H9 (cell line): ENCODE measurements around the gene PLA1A. TPM values are rescaled to one million over a fixed set of nuclear protein-coding genes. Genes with fewer than 3 reads are reported as not detected.

Experiments used
- DNase-seq: peaks from one replicate; pipeline ENCODE4 v3.0.0-alpha.2; 2017
- H2AFZ ChIP-seq: one replicate; pipeline ENCODE4 v1.6.1; 2013; ENCODE audit warnings: mild to moderate bottlenecking, low read length, control low read depth, moderate library complexity
- H2AK5ac ChIP-seq: 2 replicates; pipeline ENCODE4 v1.6.1; 2013; ENCODE audit warnings: low read length, control low read depth, mixed read lengths; ENCODE audit not compliant: insufficient read length
- H2BK120ac ChIP-seq: one replicate; pipeline ENCODE4 v1.6.1; 2013; ENCODE audit warnings: low read depth, mild to moderate bottlenecking, low read length, control low read depth, inconsistent platforms; ENCODE audit not compliant: poor library complexity, severe bottlenecking
- H2BK12ac ChIP-seq: 2 replicates; pipeline ENCODE4 v1.6.1; 2013; ENCODE audit warnings: low read length, control low read depth, mixed read lengths, low read depth; ENCODE audit not compliant: insufficient read length
- H2BK15ac ChIP-seq: 2 replicates; pipeline ENCODE4 v1.6.1; 2013; ENCODE audit warnings: low read depth, low read length, control low read depth
- H2BK20ac ChIP-seq: one replicate; pipeline ENCODE4 v1.6.1; 2013; ENCODE audit warnings: low read depth, mild to moderate bottlenecking, low read length, control low read depth, inconsistent platforms; ENCODE audit not compliant: poor library complexity, severe bottlenecking
- H2BK5ac ChIP-seq: 2 replicates; pipeline ENCODE4 v1.6.1; 2013; ENCODE audit warnings: low read length, control low read depth, mixed read lengths; ENCODE audit not compliant: insufficient read length
- H3K14ac ChIP-seq: 2 replicates; pipeline ENCODE4 v1.6.1; 2013; ENCODE audit warnings: low read length, control low read depth; ENCODE audit not compliant: insufficient read depth
- H3K18ac ChIP-seq: 2 replicates; pipeline ENCODE4 v1.6.1; 2013; ENCODE audit warnings: low read depth, mild to moderate bottlenecking, mixed read lengths, low read length, control low read depth; ENCODE audit not compliant: insufficient read length
- H3K23ac ChIP-seq: 2 replicates; pipeline ENCODE4 v1.6.1; 2013; ENCODE audit warnings: low read length, control low read depth, mixed read lengths, low read depth; ENCODE audit not compliant: insufficient read length
- H3K23me2 ChIP-seq: 2 replicates; pipeline ENCODE4 v1.6.1; 2013; ENCODE audit warnings: low read depth, mild to moderate bottlenecking, mixed read lengths, low read length, control low read depth; ENCODE audit not compliant: insufficient read length, poor library complexity, severe bottlenecking
- H3K27ac ChIP-seq: 2 replicates; pipeline ENCODE4 v1.5.1; 2013; ENCODE audit warnings: low read length, control low read depth, mixed read lengths, low read depth; ENCODE audit not compliant: insufficient read length
- H3K27me3 ChIP-seq: 2 replicates; pipeline ENCODE4 v1.6.1; 2013; ENCODE audit warnings: low read length, control low read depth, inconsistent platforms; ENCODE audit not compliant: insufficient read depth
- H3K4ac ChIP-seq: 2 replicates; pipeline ENCODE4 v1.6.1; 2013; ENCODE audit warnings: low read depth, mild to moderate bottlenecking, control low read depth, inconsistent platforms, low read length, moderate library complexity
- H3K4me1 ChIP-seq: 2 replicates; pipeline ENCODE4 v1.6.1; 2013; ENCODE audit warnings: low read length, control low read depth, inconsistent platforms; ENCODE audit not compliant: insufficient read depth
- H3K4me2 ChIP-seq: 2 replicates; pipeline ENCODE4 v1.6.1; 2013; ENCODE audit warnings: low read length, control low read depth, mixed read lengths; ENCODE audit not compliant: insufficient read length, insufficient read depth
- H3K56ac ChIP-seq: 2 replicates; pipeline ENCODE4 v1.6.1; 2013; ENCODE audit warnings: low read depth, mild to moderate bottlenecking, mixed read lengths, low read length, control low read depth; ENCODE audit not compliant: insufficient read length
- H3K79me1 ChIP-seq: 2 replicates; pipeline ENCODE4 v1.6.1; 2013; ENCODE audit warnings: low read depth, mild to moderate bottlenecking, moderate library complexity, low read length, control low read depth, inconsistent platforms; ENCODE audit not compliant: insufficient read depth, poor library complexity, severe bottlenecking
- H3K79me2 ChIP-seq: 2 replicates; pipeline ENCODE4 v1.6.1; 2013; ENCODE audit warnings: low read length, control low read depth, inconsistent platforms; ENCODE audit not compliant: insufficient read depth
- H3K9ac ChIP-seq: 2 replicates; pipeline ENCODE4 v1.6.1; 2013; ENCODE audit warnings: low read length, control low read depth, mixed read lengths; ENCODE audit not compliant: insufficient read length; ENCODE audit errors: extremely low read depth
- H3K9me3 ChIP-seq: one replicate; pipeline ENCODE4 v1.6.1; 2013; ENCODE audit warnings: low read depth, low read length, inconsistent platforms; ENCODE audit not compliant: control insufficient read depth
- H3T11ph ChIP-seq: one replicate; pipeline ENCODE4 v1.6.1; 2013; ENCODE audit warnings: mild to moderate bottlenecking, low read length, control low read depth, inconsistent platforms
- H4K20me1 ChIP-seq: one replicate; pipeline ENCODE4 v1.6.1; 2013; ENCODE audit not compliant: control insufficient read depth, insufficient read length, insufficient read depth
- H4K5ac ChIP-seq: 2 replicates; pipeline ENCODE4 v1.6.1; 2013; ENCODE audit warnings: low read depth, mild to moderate bottlenecking, mixed read lengths, low read length, control low read depth; ENCODE audit not compliant: insufficient read length
- H4K8ac ChIP-seq: replicated peaks from 2 replicates; pipeline ENCODE4 v1.6.1; 2013; ENCODE audit warnings: low read length, control low read depth, mixed read lengths, low read depth; ENCODE audit not compliant: insufficient read length
- H4K91ac ChIP-seq: 2 replicates; pipeline ENCODE4 v1.6.1; 2013; ENCODE audit warnings: low read depth, mild to moderate bottlenecking, moderate library complexity, mixed read lengths, low read length, control low read depth; ENCODE audit not compliant: insufficient read length
- H3K27ac Mint-ChIP-seq, 3 experiments: 2 replicates in 2 of 3; 3 replicates in 1 of 3; pipeline ENCODE4 v1.8.0; 2020 to 2021; ENCODE audit warnings: mixed read lengths in 3 of 3, mild to moderate bottlenecking in 1 of 3, moderate library complexity in 1 of 3
- H3K27me3 Mint-ChIP-seq: 2 replicates; pipeline ENCODE4 v1.8.0; 2021; ENCODE audit warnings: low read depth, mild to moderate bottlenecking, moderate library complexity, mixed read lengths
- H3K36me3 Mint-ChIP-seq, 3 experiments: 2 replicates in 2 of 3; 3 replicates in 1 of 3; pipeline ENCODE4 v1.8.0; 2020 to 2021; ENCODE audit warnings: low read depth in 3 of 3, mixed read lengths in 3 of 3; ENCODE audit not compliant: insufficient read depth in 1 of 3
- H3K4me1 Mint-ChIP-seq, 2 experiments: 2 replicates each; pipeline ENCODE4 v1.8.0; 2020; ENCODE audit warnings: mixed read lengths in 2 of 2
- H3K4me3 Mint-ChIP-seq, 2 experiments: 2 replicates in 1 of 2; 3 replicates in 1 of 2; pipeline ENCODE4 v1.8.0; 2020 to 2021; ENCODE audit warnings: mild to moderate bottlenecking in 2 of 2, mixed read lengths in 2 of 2, moderate library complexity in 1 of 2
- H3K9me3 Mint-ChIP-seq, 2 experiments: 2 replicates in 1 of 2; 3 replicates in 1 of 2; pipeline ENCODE4 v1.8.0; 2020; ENCODE audit warnings: mild to moderate bottlenecking in 2 of 2, mixed read lengths in 2 of 2, moderate library complexity in 1 of 2
- CTCF ChIP-seq: fragments of 200-600 bp; sonication (generic); conservative IDR thresholded peaks from 3 replicates; pipeline ENCODE4 v1.8.0; 2021; ENCODE audit warnings: antibody characterized with exemption, mild to moderate bottlenecking
- WGBS: extraction: QIAGEN DNeasy Blood & Tissue Kit; methylation state at CpG from one replicate; pipeline ENCODE4 v1.1.7; 2013; ENCODE audit warnings: missing lambda C conversion rate, low lambda C conversion rate, mixed read lengths; ENCODE audit not compliant: insufficient read length; ENCODE audit errors: extremely low coverage; 5-methylcytosine and 5-hydroxymethylcytosine counted together
- total RNA-seq: library from RNA; stranded (reverse); gene quantifications from 2 replicates; pipeline ENCODE4 v1.2.1, GENCODE V29; 2021

PLA1A gene
- total RNA-seq, 1 experiment from 2014 or later: not detected

- H3K4me1 Mint-ChIP-seq: peaks cover 15 to 24% of the 10 kb centered on the region in 2 experiments
- H3K27ac ChIP-seq: no peak overlapping the region
- no peak overlapping the region for H3K4me3 Mint-ChIP-seq
- no peak overlapping the region for H2AFZ ChIP-seq
- no peak overlapping the region for H2AK5ac ChIP-seq
- H3K18ac ChIP-seq: no peak overlapping the region
- DNase-seq: no peak
- no peak for TF ChIP-seq CTCF
- H3K4me1 ChIP-seq: no peaks in the 10 kb centered on the region; the same call in 1 of the 2 replicates
- peak overlapping the region in 1 of 3 experiments; percentile 83; a peak in 1 of 7 replicates for H3K27ac Mint-ChIP-seq
- H3K27me3 Mint-ChIP-seq: no peaks in the 10 kb centered on the region
- no peak overlapping the region for H2BK12ac ChIP-seq
- no peak overlapping the region for H3K4me2 ChIP-seq
- H3K9me3 ChIP-seq: no peaks in the 10 kb centered on the region
- H3T11ph ChIP-seq: no peak overlapping the region
- no peak overlapping the region for H2BK15ac ChIP-seq
- H4K91ac ChIP-seq: no peak overlapping the region
- no peak overlapping the region for H4K5ac ChIP-seq
- no peak overlapping the region for H2BK20ac ChIP-seq
- no peaks in the 10 kb centered on the region for H3K23me2 ChIP-seq
- H3K14ac ChIP-seq: no peak overlapping the region
- no peak overlapping the region for H3K4ac ChIP-seq
- no peaks in the 10 kb centered on the region for H3K79me1 ChIP-seq
- H2BK5ac ChIP-seq: no peak overlapping the region
- WGBS: no CpG with 5 or more reads among the region's 5 CpGs
- no peaks in the 10 kb centered on the region for H3K79me2 ChIP-seq
- no peak overlapping the region for H4K8ac ChIP-seq
- H3K36me3 Mint-ChIP-seq: no peaks in the 10 kb centered on the region; a peak in 2 of 7 replicates
- no peak overlapping the region for H3K23ac ChIP-seq
- no peak overlapping the region for H2BK120ac ChIP-seq
- no peaks in the 10 kb centered on the region for H3K9me3 Mint-ChIP-seq
- H3K56ac ChIP-seq: no peak overlapping the region
- no peaks in the 10 kb centered on the region for H3K27me3 ChIP-seq
- H3K9ac ChIP-seq: no peak overlapping the region
- H4K20me1 ChIP-seq: no peaks in the 10 kb centered on the region
Observed at GRCh38 chr3:119642746-119643473, 45.2 kb downstream of the PLA1A start.
